Activated effector memory CD4-positive, alpha-beta T cell treated with anti-CD3 and anti-CD28 coated beads, Interleukin-2, amount 50 U/mL, for 16 hours (primary cell): ENCODE results near the gene TCF7.

Experiments
- DNase-seq: peaks from one replicate; pipeline ENCODE4 v3.0.0-alpha.2; 2020

TCF7 gene

DNA sequence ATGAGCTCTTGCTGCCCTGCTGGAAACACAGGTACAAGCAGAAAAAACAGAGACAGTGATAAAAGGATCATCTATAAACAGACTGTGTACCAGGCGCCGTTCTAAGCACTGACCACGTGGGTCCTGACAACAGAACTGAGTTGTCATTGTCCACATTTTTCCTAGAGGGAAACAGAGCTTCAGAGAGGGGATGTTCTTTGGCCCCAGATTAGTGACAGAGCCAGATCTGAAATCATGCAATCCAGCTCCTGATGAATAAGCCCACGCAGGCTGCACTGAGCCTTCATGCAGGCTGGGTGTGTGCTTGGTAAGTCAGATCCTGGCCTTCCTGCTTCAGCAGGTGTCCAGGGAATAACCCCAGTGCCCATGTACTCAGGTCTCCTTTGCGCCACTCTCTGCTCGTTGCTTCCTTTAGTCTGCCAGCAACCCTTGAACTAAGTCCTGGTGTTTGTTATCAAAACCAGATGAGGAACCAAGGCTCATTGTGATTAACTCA lies 22.8 kb upstream of the TCF7 start:
- DNase-seq: no peak

GRCh38 chr5:134092875-134093274 lies 21.6 kb upstream of the TCF7 start:
- DNase-seq: no peak

- DNase-seq: no peak
Measured at GRCh38 chr5:134093351-134093750, 21.1 kb upstream of the TCF7 start.

DNA sequence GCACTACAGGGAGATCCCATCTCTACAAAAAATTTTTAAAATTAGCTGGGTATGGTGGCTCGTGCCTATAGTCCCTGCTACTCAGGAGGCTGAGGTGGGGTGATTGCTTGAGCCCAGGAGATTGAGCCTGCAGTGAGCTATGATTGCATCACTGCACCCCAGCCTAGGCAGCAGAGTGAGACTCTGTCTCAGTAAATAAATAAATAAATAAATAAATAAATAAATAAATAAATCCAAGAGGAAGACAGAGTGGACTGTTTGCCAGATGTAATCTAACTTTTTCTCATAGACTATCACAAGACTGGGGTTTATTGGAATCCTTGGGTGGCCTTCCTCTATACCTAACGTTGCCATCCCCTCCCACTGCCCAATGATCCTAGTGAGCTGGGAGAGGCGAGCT lies 19.2 kb upstream of the TCF7 start:
- no peak for DNase-seq

- DNase-seq: no peak
Measured at GRCh38 chr5:134095887-134096589, 18.4 kb upstream of the TCF7 start.

- DNase-seq: no peak
Measured at GRCh38 chr5:134097211-134097749, 17.2 kb upstream of the TCF7 start.

- DNase-seq: no peak
Measured at GRCh38 chr5:134098690-134099089, 15.8 kb upstream of the TCF7 start.

DNA sequence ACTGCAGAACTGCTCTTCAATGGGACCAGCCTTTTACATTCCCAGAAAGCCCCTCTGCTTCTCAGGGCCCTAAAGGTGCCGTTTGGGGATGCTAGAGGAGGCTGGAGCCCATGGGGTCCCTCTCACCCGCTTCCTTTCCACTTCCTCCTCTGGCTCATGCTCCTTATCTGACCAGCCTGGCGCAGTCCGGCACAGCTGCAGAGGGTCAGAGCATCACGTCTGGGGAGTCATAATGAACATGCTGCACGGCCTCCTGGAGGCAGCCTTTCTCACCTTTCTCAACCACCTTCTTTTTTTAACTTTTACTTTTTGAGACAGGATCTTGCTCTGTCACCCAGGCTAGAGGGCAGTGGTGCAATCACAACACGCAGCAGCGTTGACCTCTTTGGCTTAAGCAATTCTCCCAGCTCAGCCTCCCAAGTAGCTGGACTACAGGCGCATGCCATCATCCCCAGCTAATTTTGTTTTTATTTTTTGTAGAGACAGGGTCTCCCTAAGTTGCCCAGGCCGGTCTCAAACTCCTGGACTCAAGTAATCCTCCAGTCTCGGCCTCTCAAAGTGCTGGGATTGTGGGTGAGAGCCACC lies 15.1 kb upstream of the TCF7 start:
- DNase-seq: no peak

DNA sequence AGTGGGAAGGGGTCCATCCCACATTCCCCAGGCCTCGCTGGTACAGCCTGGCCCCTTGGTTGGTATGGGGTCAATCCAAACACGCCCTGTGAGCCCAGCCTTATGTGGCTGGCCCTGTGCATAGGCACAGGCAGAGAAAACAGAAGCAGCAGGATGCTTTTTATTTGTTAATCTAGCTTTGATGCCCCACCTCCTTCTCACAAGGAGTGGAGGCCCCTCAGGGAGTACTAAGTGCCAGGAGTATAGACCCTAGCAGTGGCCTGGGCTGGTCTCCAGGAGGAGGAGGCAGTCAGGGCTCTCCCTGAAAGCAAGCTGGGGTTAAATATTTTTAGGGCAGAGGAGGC lies 14.6 kb upstream of the TCF7 start:
- no peak for DNase-seq

DNA sequence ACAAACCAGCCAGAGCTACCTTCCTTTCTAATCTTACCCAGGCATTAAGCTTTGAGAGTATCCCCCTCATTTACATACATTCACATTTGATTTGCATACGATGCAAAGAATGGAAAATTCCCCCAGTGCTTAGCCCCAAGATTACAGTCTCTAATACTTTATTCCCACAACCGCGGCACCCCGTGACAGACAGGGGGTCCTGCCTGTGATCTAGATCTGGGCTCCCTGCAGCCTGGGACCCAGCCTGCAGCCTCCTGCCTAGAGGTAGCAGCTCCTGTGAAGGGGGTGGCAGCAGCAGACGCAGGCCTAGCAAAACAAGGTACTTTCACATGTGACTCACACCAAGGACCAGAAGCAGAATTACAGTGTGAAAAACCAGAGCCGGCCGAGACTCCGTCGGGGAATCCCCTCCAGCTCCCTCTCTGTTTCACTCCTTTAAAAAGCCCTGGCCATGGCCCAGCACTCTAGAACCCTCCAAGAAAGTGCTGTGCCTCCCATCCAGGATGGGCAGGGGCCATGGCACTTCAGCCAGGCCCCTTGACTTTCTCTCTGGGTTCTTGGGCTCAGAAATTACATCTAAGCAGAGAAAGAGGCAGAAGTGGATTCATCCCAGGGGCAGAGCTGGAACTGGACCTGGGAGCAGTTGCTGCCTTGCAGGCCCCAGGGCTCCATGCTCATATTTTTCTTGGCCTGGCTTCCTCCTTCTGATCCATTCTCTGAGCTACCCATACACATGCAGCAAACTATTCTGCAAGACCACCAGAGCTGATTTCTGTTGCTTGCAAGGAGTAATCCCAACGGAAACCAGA lies 14.0 kb upstream of the TCF7 start:
- DNase-seq: peak; percentile 92

GRCh38 chr5:134101686-134102439 lies 12.6 kb upstream of the TCF7 start:
- peak; percentile 91 for DNase-seq

DNA sequence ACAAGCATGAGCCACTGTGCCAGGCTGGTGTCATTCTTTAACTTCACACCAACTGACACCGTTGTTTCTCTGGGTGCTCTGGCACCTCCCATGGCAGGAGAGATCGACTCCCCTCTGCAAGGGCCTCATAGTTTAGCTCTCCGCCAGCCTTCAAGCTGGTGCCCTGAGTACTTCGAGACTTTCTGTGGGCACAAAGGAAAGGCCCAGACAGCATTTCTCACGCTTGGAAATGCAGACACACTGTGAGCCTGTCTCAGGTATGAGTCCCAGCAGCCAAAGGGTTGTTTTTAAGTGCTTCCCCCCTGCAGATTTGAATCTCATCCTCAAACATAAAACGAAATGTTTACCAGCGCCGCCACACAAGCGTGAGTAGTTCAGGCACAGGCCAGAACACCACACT lies 11.1 kb upstream of the TCF7 start:
- DNase-seq: peak; percentile 81

DNA sequence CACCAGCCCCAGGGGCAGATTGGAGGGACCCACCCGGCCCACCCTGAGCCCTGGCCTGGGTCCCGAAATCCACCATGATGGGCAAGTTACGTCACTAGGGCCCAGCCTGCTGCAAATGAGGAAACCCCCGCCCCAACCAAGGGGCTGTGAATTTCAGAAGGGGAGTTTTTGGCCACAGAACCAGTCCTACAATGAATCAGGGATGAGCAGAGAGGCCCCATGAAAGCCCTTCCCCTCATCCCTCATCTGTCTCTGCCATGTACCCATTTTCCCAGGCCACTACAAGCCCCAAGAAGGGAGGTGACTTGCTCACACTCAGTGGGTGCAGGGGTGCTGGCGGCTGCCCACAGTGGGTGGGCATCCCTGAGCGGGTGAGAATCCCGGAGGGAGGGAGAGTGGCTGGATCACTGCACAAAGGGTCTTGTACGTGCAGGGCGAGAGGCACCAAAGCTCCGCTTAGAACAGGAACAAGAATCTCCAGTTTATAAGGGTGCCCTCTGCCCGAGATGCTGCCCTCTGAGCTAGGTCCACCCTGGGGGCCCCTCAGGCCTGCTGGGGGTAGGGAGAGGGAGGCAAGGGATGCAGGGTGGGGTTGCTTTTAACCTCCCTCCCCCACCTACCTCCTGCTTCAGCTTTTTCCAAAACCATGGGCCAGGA lies 10.4 kb upstream of the TCF7 start:
- DNase-seq: peak; percentile 76

GRCh38 chr5:134106991-134107701 lies 7.3 kb upstream of the TCF7 start:
- no peak for DNase-seq

DNA sequence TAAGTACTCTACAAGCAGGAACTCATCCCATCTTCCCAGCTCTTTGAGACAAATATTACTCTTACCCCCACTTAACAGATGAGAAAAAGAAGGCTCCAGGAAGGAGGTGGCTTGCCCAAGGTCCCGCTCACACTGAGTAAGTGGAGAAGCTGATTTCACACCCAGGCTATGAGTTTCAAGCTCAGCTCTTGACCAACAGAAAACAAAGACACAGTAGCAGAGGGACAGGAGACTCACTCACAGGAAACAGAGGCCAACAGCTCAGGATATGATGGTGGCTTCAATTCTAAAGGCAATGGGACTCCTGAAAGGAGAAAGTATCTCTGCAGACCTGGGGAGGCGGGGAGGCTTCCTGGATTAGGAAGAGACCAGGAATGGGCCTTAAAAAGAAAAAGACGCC lies 6.7 kb upstream of the TCF7 start:
- DNase-seq: no peak

GRCh38 chr5:134110382-134110781 lies 4.1 kb upstream of the TCF7 start:
- DNase-seq: no peak

- DNase-seq: no peak
Measured at GRCh38 chr5:134111741-134112647, 2.5 kb upstream of the TCF7 start.

GRCh38 chr5:134112726-134113362 lies 1.6 kb upstream of the TCF7 start:
- no peak for DNase-seq

GRCh38 chr5:134113363-134113889 lies 1.1 kb upstream of the TCF7 start:
- no peak for DNase-seq
